Activated naive CD4-positive, alpha-beta T cell treated with anti-CD3 and anti-CD28 coated beads, Interleukin-2, amount 50 U/mL, for 72 hours (primary cell): ENCODE data around the gene TEDC2. TPM values are rescaled to one million over a fixed set of nuclear protein-coding genes. Genes with fewer than 3 reads are reported as not detected.

Experiments
- ATAC-seq, 2 donors: fragments of 150-1000 bp; cut with Tn5 transposase; 2 replicates each; pipeline ENCODE4 v1.10.0; 2021; ENCODE audit warnings: mild to moderate bottlenecking in 2 of 2, moderate library complexity in 2 of 2
- DNase-seq, 2 donors: peaks; one replicate each; pipeline ENCODE4 v3.0.0; 2021 to 2022; ENCODE audit warnings: low spot score in 2 of 2
- H3K27ac Mint-ChIP-seq, 2 donors: one replicate each; pipeline ENCODE4 v1.8.0; 2022; ENCODE audit warnings: mild to moderate bottlenecking in 2 of 2, mixed read lengths in 2 of 2
- H3K36me3 Mint-ChIP-seq, 2 donors: one replicate each; pipeline ENCODE4 v1.8.0; 2022; ENCODE audit warnings: mixed read lengths in 2 of 2
- H3K9me3 Mint-ChIP-seq, 2 donors: one replicate each; pipeline ENCODE4 v1.8.0; 2022; ENCODE audit warnings: mixed read lengths in 2 of 2
- total RNA-seq, 2 donors: library from RNA; stranded (reverse); gene quantifications; one replicate each; pipeline ENCODE4 v1.2.3, GENCODE V29; 2022

TEDC2 gene
- total RNA-seq, 2 donors from 2014 or later: 20.9 to 32.3 TPM

- ATAC-seq (no peak), DNase-seq (no peak)
- peak overlapping the region in 1 of 2 donors; percentile 36 for H3K27ac Mint-ChIP-seq
- H3K9me3 Mint-ChIP-seq: no peaks in the 10 kb centered on the region
- no peaks in the 10 kb centered on the region for H3K36me3 Mint-ChIP-seq
Measured at GRCh38 chr16:2492292-2492691, 32.4 kb downstream of the TEDC2 start.

GRCh38 chr16:2493605-2494004 is 33.7 kb downstream of the TEDC2 start:
- no peak for DNase-seq
- H3K36me3 Mint-ChIP-seq: no peaks in the 10 kb centered on the region
- no peaks in the 10 kb centered on the region for H3K9me3 Mint-ChIP-seq

GRCh38 chr16:2494616-2495015 is 34.7 kb downstream of the TEDC2 start:
- no peaks in the 10 kb centered on the region for H3K9me3 Mint-ChIP-seq
- DNase-seq: no peak
- no peak for ATAC-seq
- no peak overlapping the region for H3K27ac Mint-ChIP-seq
- no peaks in the 10 kb centered on the region for H3K36me3 Mint-ChIP-seq

More at GRCh38 chr16:2493605-2494004, 33.7 kb downstream of the TEDC2 start:
- no peak overlapping the region for H3K27ac Mint-ChIP-seq
- no peak for ATAC-seq

GRCh38 chr16:2495041-2495440 is 35.1 kb downstream of the TEDC2 start:
- DNase-seq (no peak), ATAC-seq (no peak)
- H3K27ac Mint-ChIP-seq: no peak overlapping the region
- H3K36me3 Mint-ChIP-seq: no peaks in the 10 kb centered on the region
- no peaks in the 10 kb centered on the region for H3K9me3 Mint-ChIP-seq

GRCh38 chr16:2496223-2497115 is 36.6 kb downstream of the TEDC2 start:
- DNase-seq: no peak
- no peaks in the 10 kb centered on the region for H3K36me3 Mint-ChIP-seq
- no peak overlapping the region for H3K27ac Mint-ChIP-seq
- no peak for ATAC-seq
- H3K9me3 Mint-ChIP-seq: no peaks in the 10 kb centered on the region

GRCh38 chr16:2497116-2497630 is 37.3 kb downstream of the TEDC2 start:
- Mint-ChIP-seq H3K36me3 (no peaks in the 10 kb centered on the region), H3K27ac (no peak overlapping the region), H3K9me3 (no peaks in the 10 kb centered on the region)
- DNase-seq (no peak), ATAC-seq (no peak)

- ATAC-seq (no peak), DNase-seq (no peak)
- no peaks in the 10 kb centered on the region for H3K9me3 Mint-ChIP-seq
- H3K27ac Mint-ChIP-seq: peak overlapping the region in 1 of 2 donors; percentile 34
- H3K36me3 Mint-ChIP-seq: no peaks in the 10 kb centered on the region
Measured at GRCh38 chr16:2497695-2498484, 38.0 kb downstream of the TEDC2 start.

GRCh38 chr16:2498531-2499253 is 38.8 kb downstream of the TEDC2 start:
- H3K9me3 Mint-ChIP-seq: no peaks in the 10 kb centered on the region
- DNase-seq (no peak), ATAC-seq (no peak)
- H3K36me3 Mint-ChIP-seq: no peaks in the 10 kb centered on the region
- H3K27ac Mint-ChIP-seq: no peak overlapping the region

GRCh38 chr16:2499454-2499853 is 39.5 kb downstream of the TEDC2 start:
- Mint-ChIP-seq H3K36me3 (no peaks in the 10 kb centered on the region), H3K9me3 (no peaks in the 10 kb centered on the region), H3K27ac (no peak overlapping the region)
- DNase-seq (no peak), ATAC-seq (no peak)

- Mint-ChIP-seq H3K36me3 (no peaks in the 10 kb centered on the region), H3K27ac (no peak overlapping the region), H3K9me3 (no peaks in the 10 kb centered on the region)
- no peak for ATAC-seq
- no peak for DNase-seq
Measured at GRCh38 chr16:2499890-2500429, 40.1 kb downstream of the TEDC2 start.

- DNase-seq (no peak), ATAC-seq (peak in 1 of 2 donors; percentile 5)
- H3K36me3 Mint-ChIP-seq: no peaks in the 10 kb centered on the region
Measured at GRCh38 chr16:2500430-2500917, 40.6 kb downstream of the TEDC2 start.

GRCh38 chr16:2500918-2501750 is 41.2 kb downstream of the TEDC2 start:
- peak; percentile 87 to 95 for ATAC-seq
- Mint-ChIP-seq H3K36me3 (no peaks in the 10 kb centered on the region), H3K27ac (no peak overlapping the region), H3K9me3 (no peaks in the 10 kb centered on the region)
- DNase-seq: peak; percentile 79 to 88

More at GRCh38 chr16:2500430-2500917, 40.6 kb downstream of the TEDC2 start:
- Mint-ChIP-seq H3K27ac (no peak overlapping the region), H3K9me3 (no peaks in the 10 kb centered on the region)

- ATAC-seq: no peak
- H3K27ac Mint-ChIP-seq: no peak overlapping the region
Measured at GRCh38 chr16:2501946-2502895, 42.3 kb downstream of the TEDC2 start.

GRCh38 chr16:2505695-2506094 is 45.8 kb downstream of the TEDC2 start:
- Mint-ChIP-seq H3K36me3 (no peaks in the 10 kb centered on the region), H3K27ac (no peak overlapping the region), H3K9me3 (no peaks in the 10 kb centered on the region)
- ATAC-seq: no peak
- no peak for DNase-seq

More at GRCh38 chr16:2501946-2502895, 42.3 kb downstream of the TEDC2 start:
- Mint-ChIP-seq H3K9me3 (no peaks in the 10 kb centered on the region), H3K36me3 (no peaks in the 10 kb centered on the region)
- no peak for DNase-seq
